Middle frontal gyrus (tissue), 1 donor: ENCODE measurements around the gene ARG2.

Experiments used
- DNase-seq: peaks from one replicate; pipeline ENCODE4 v3.0.0-alpha.2; 2015; ENCODE audit warnings: low spot score; ENCODE audit errors: extremely low spot score

Gene ARG2

GRCh38 chr14:67680121-67680602 is 60.4 kb downstream of the ARG2 start:
- DNase-seq: no peak

GRCh38 chr14:67680941-67681340 is 61.2 kb downstream of the ARG2 start:
- no peak for DNase-seq

GRCh38 chr14:67683842-67684241 is 64.1 kb downstream of the ARG2 start:
- DNase-seq: no peak

GRCh38 chr14:67690011-67690410 is 70.3 kb downstream of the ARG2 start:
- DNase-seq: no peak

- DNase-seq: peak; percentile 44
These were observed 75.2 kb downstream of the ARG2 start for GRCh38 chr14:67694791-67695393.

- peak; percentile 87 for DNase-seq
These were observed 75.8 kb downstream of the ARG2 start, which contains the start of gene RDH11 for GRCh38 chr14:67695394-67695949. RDH11 (minus strand) TSS chr14:67695764; CDS start chr14:67695703, 61 bp downstream.

GRCh38 chr14:67697006-67697405 is 77.3 kb downstream of the ARG2 start:
- no peak for DNase-seq

- no peak for DNase-seq
These were observed 78.5 kb downstream of the ARG2 start for GRCh38 chr14:67698179-67698578.
